Right kidney (tissue), 1 donor: ENCODE results near the gene NBPF12.
"Not testable (repeated sequence)": the region's sequence is repeated elsewhere in the genome, so short reads cannot be mapped to it uniquely, and the experiment has no call there.

Experiments
- DNase-seq: peaks from one replicate; pipeline ENCODE4 v3.0.0-alpha.2; 2016

The NBPF12 gene

DNA sequence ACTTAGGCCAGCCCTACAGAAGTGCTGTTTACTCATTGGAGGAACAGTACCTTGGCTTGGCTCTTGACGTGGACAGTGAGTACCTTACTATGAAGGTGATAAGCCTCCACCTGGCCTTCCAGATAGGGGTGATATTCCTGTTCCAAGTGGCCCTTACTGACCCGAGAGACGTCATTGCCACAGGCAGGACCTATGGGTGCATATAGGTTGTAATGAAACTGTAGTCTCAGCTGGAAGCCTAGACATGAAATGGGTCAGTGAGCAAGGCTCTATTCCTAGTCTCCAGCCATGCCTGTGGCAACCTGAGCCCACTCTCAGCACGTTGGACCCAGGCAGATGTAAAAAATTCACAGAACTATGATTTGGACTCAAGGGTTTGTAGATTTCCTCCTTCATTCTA, 48.3 kb downstream of the NBPF12 start:
- DNase-seq = not testable (repeated sequence)

DNA sequence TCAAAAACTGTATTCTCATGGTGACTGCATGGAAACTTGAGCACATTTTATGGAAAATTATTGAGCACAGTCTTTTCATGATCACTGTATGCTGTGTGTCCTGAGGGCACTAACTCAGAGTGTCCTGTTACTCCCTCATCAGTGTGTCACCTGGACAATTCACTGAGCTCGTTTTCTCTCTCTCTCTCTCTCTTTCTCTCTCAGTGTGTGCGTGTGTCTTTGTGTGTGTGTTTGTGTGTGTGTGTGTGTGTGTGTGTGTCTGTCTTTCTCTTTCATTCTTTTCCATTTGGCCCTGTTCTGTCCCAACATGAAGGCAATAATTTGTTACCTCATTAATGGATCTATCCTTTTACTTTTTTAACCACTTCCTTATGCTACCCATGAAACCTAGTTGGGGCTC, 49.4 kb downstream of the NBPF12 start:
- not testable (repeated sequence) for DNase-seq

DNA sequence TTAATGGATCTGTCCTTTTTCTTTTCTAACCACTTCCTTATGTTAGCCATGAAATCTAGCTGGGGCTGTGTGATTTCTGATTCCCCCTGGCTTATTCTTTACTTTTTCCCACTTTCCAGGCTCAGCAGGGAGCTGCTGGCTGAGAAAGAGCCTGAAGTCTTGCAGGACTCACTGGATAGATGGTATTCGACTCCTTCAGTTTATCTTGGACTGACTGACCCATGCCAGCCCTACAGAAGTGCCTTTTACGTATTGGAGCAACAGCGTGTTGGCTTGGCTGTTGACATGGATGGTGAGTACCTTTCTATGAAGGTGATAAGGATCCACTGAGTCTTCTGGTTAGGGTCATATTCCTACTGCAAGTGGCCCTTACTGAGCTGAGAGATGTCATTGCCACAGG, 51.3 kb downstream of the NBPF12 start:
- DNase-seq = not testable (repeated sequence)

DNA sequence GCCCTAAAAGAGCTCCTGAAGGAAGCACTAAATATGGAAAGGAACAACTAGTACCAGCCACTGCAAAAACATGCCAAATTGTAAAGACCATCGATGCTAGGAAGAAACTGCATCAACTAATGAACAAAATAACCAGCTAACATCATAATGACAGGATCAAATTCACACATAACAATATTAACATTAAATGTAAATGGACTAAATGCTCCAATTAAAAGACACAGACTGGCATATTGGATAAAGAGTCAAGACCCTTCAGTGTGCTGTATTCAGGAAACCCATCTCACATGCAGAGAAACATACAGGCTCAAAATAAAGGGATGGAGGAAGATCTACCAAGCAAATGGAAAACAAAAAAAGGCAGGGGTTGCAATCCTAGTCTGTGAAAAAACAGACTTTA, 70.4 kb downstream of the NBPF12 start:
- not testable (repeated sequence) for DNase-seq

DNA sequence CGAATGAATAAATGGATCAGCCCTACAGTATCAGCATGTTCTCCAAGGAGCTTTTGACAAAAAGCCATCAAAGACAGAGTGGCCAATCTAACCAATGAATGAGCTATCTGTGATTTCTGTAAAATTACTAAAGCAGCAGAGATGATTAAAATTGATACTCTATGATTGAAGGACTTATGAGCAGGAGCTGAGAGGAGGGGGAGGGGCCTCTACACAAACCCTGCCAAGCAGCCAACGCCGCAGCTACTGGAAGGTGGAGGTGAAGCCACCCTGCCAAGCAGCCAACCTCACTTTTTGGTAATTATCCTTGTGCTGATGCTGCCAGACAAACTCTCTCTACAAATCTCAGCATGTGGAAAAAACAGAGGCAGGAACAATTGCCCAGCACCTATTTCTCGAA, 88.9 kb downstream of the NBPF12 start:
- not testable (repeated sequence) for DNase-seq

DNA sequence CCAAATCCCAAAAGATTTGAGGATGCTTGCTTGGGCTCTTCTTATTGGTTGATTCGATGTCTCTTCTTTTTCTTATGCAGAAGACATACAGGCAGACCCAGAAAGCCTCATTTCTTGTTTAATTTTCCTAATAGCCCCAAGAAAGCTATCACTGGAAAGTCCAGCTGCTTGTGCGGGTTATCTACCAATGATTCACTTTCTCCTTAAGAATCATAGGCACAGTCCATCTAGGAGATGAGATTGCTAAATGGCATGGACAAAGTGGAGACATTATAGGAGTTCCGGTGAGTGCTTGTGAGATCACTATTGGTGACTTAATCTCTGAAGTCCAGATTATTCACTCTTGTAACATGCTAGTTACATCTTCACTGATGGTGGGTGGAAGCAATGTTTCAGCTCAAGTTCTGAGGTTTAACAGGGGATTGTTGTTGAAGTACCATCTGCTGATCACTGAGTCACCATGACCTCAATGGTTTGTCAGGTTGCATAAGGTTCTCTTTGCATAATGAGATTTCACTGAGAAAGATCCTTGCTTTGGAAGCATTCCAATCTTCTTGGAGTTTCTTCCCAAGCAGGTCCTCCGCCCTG, 92.0 kb downstream of the NBPF12 start:
- not testable (repeated sequence) for DNase-seq

DNA sequence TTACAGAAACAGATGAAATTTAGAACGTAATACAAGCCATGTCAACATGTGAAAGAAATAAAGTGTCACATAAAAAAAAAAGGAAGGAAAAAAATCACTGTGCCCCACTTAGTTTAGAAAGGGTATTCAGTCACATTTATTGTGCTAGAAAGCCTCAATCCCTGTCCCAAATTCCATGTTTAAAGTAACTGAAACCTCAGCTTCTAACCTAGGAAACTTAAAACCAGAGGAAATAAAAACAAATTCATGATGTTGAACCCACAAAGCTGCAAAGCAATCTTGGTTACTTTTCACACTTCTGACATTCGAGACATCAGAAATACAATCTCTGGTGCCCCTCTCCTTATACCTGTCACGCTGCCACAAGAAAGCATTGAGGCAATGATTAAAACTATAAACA, 101.8 kb downstream of the NBPF12 start:
- DNase-seq = no peak

DNA sequence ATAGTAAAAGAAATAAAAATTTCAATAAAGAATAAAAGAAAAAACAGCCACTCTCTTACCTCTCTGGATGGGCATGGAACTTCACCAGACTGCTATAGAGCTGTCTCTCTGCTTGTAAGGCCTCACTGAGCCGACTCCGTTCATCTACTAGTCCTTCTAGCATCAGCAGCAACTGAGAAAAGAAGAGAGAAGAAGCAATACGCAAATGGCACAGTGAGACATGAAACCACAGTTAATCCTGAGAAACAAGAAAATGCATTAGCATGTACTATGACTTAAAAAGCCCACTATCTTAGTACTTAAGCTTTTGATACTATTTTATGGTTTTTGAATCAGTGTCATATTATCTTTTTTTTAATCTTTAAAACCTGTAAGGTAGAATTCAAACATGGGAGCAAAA, 104.8 kb downstream of the NBPF12 start:
- not testable (repeated sequence) for DNase-seq

DNA sequence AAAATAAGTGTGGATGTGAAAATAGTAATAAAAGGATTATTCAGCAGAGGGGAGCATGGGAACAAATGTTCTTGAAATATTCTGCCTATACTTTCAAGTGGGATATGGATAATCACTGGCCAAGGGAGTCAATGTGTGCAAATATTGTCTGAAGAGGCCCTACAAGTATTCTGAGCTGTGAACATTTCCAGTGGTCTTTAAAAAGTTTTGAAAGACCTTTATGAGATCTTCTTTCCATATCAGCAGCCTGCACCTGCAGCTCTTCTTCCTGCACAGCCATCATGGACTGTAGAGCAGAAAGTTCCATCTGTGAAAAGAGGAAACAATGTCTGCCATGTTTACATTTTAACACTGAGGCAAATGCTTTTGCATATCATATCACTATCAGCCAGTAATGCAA, 106.4 kb downstream of the NBPF12 start:
- not testable (repeated sequence) for DNase-seq
